ENCODE measurements around the gene SORCS3. TPM values are rescaled to one million over a fixed set of nuclear protein-coding genes. Genes with fewer than 3 reads are reported as not detected.
A peak's percentile ranks its signal among the peaks of the same experiment; 100 is the strongest.

SORCS3 gene
- total RNA-seq, 1 donor from 2014 or later = 1.00 TPM

GRCh38 chr10:104639590-104640338 lies 1.3 kb upstream of the SORCS3 start:
- Histone ChIP-seq H3K9me3 (ENCODE audit: insufficient read depth, low read depth, low read length) (no peaks in the 10 kb centered on the region), H2AFZ (ENCODE audit: low read depth, low read length) (peak overlapping the region; percentile 69), H3K4me3 (ENCODE audit: insufficient read depth, low read depth, low read length) (no peak overlapping the region), H4K20me1 (ENCODE audit: insufficient read depth, low read length) (no peaks in the 10 kb centered on the region), H3K79me2 (ENCODE audit: insufficient read depth, low read length) (no peaks in the 10 kb centered on the region), H3K27ac (ENCODE audit: low read depth, low read length) (no peak overlapping the region), H3K36me3 (ENCODE audit: insufficient read depth, low read length) (no peaks in the 10 kb centered on the region), H3K27me3 (ENCODE audit: insufficient read depth, low read length) (peaks cover 45% of the 10 kb centered on the region), H3K9ac (ENCODE audit: low read length) (no peak overlapping the region), H3K4me2 (ENCODE audit: low read length) (peak overlapping the region; percentile 80), H3K4me1 (ENCODE audit: insufficient read depth, low read length) (peaks cover 4% of the 10 kb centered on the region)
- Mint-ChIP-seq H3K27ac (ENCODE audit: unreplicated experiment) (peak overlapping the region; percentile 62), H3K9me3 (ENCODE audit: unreplicated experiment) (peaks cover 5% of the 10 kb centered on the region), H3K4me3 (ENCODE audit: unreplicated experiment) (peak overlapping the region; percentile 83), H3K4me1 (ENCODE audit: low read depth, unreplicated experiment) (peaks cover 6% of the 10 kb centered on the region), H3K27me3 (ENCODE audit: low read depth, unreplicated experiment) (peaks cover 63% of the 10 kb centered on the region), H3K36me3 (ENCODE audit: low read depth, unreplicated experiment) (no peaks in the 10 kb centered on the region)
- FAIRE-seq = no peak
- no peak for DNase-seq (ENCODE audit: low read depth)
- TF ChIP-seq EZH2 (IDR thresholded peaks at IDR 0.05; ENCODE audit: insufficient read depth, low read length) (peak; percentile 38), CTCF (IDR thresholded peaks at IDR 0.05; ENCODE audit: insufficient read depth, low read depth, low read length) (no peak)

DNA sequence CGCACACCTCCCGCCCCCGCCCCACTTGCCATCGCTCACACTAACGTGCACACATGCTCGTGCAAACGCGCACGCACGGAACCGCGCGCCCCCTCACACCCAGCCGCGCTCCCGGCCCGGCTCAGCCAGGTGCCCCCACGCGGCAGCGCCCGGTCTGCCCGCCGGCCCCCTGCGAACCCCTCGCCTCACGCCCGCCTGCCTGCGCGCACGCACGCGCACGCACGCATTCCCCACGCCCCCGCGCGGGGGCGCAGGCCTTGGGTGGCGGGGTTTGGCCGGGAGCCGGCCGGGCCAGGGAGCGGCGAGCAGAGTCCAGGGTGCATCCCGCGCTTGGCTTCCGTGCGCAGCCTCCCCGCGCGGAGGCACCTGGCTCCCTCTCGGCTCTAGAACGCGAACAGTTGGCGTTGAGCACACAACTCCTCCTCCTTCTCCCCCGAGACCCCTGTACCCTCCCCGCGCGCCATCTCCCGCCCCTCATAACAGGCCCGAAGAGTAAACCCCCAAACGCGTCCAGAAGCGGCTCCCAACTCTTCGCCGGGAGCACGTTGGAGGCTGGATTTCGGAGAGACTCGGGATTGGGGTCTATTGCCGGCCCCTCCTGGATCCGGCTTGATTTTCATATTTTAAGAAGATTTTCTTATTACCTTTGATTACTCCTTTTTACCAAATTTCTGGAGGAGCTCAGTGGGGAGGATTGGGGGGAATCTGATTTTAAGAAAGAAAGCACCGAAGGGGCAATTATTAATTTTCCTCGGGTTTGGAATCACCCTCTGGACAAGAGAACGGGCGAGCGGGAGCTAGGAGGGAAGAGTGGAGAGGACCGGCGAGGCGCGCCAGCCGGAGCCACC lies 527 bp upstream of the SORCS3 start:
- H3K9me3 Mint-ChIP-seq (ENCODE audit: unreplicated experiment) = peaks cover 5% of the 10 kb centered on the region
- H3K9me3 ChIP-seq (ENCODE audit: insufficient read depth, low read depth, low read length) = no peaks in the 10 kb centered on the region
- peak overlapping the region; percentile 66 for H3K27ac Mint-ChIP-seq (ENCODE audit: unreplicated experiment)
- H3K36me3 ChIP-seq (ENCODE audit: insufficient read depth, low read length) = no peaks in the 10 kb centered on the region
- H3K4me3 Mint-ChIP-seq (ENCODE audit: unreplicated experiment) = peak overlapping the region; percentile 83
- DNase-seq (ENCODE audit: low read depth) (no peak), FAIRE-seq (no peak)
- H3K9ac ChIP-seq (ENCODE audit: low read length) = no peak overlapping the region
- H3K27ac ChIP-seq (ENCODE audit: low read depth, low read length) = no peak overlapping the region
- peaks cover 69% of the 10 kb centered on the region for H3K27me3 Mint-ChIP-seq (ENCODE audit: low read depth, unreplicated experiment)
- no peak overlapping the region for H2AFZ ChIP-seq (ENCODE audit: low read depth, low read length)
- H4K20me1 ChIP-seq (ENCODE audit: insufficient read depth, low read length) = no peaks in the 10 kb centered on the region
- TF ChIP-seq EZH2 (IDR thresholded peaks at IDR 0.05; ENCODE audit: insufficient read depth, low read length) (no peak), CTCF (IDR thresholded peaks at IDR 0.05; ENCODE audit: insufficient read depth, low read depth, low read length) (no peak)
- no peaks in the 10 kb centered on the region for H3K36me3 Mint-ChIP-seq (ENCODE audit: low read depth, unreplicated experiment)
- peaks cover 4% of the 10 kb centered on the region for H3K4me1 ChIP-seq (ENCODE audit: insufficient read depth, low read length)
- peaks cover 45% of the 10 kb centered on the region for H3K27me3 ChIP-seq (ENCODE audit: insufficient read depth, low read length)
- peak overlapping the region; percentile 28 for H3K4me3 ChIP-seq (ENCODE audit: insufficient read depth, low read depth, low read length)
- peak overlapping the region; percentile 80 for H3K4me2 ChIP-seq (ENCODE audit: low read length)
- H3K79me2 ChIP-seq (ENCODE audit: insufficient read depth, low read length) = no peaks in the 10 kb centered on the region
- peaks cover 6% of the 10 kb centered on the region for H3K4me1 Mint-ChIP-seq (ENCODE audit: low read depth, unreplicated experiment)
